HG02571 (cell line): ENCODE results near the gene PEX16.

Experiments used
- ATAC-seq: cut with Tn5 transposase; IDR thresholded peaks from one replicate; pipeline ENCODE4 v1.9.1; 2021; ENCODE audit warnings: mild to moderate bottlenecking, moderate library complexity; ENCODE audit not compliant: unreplicated experiment

PEX16 gene

DNA sequence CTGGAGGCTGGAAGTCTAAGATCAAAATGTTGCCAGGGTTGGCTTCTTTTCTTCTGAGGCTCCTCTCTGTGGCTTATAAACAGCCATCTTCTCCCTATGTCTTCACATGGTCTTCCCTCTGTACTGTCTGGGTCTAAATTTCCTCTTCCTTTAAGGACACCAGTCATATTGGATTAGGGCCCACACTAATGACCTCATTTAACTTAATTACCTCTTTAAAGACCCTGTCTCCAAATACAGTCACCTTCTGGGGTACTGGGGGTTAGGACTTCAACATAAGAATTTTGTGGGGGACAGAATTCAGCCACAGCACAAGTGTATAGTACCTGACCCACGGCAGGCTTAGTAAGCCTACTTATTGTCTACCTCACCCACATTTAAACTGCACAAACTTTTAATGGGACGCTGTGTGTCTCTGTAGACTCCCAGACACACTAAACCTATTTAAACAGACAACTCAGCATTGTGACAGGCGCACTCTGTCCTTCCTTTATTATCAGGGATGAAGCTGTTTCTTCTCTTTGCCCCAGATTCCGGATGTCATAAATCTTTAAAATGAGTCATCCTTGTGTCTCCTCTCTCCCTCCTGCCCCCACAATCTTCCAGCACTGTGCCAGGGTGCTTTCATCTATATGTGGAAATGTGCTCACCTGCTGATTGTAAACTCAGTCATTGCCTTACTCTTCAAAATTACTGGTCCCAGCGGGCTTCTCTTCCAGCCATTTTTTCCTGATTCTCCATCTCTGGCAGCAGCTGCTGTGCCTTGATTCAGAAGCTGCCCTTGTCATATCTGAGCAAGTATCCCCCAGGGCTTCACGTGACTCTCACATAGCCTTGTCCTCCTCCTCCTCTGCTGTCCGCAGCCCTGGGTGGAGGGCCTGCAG lies 37.6 kb downstream of the PEX16 start:
- ATAC-seq = no peak

DNA sequence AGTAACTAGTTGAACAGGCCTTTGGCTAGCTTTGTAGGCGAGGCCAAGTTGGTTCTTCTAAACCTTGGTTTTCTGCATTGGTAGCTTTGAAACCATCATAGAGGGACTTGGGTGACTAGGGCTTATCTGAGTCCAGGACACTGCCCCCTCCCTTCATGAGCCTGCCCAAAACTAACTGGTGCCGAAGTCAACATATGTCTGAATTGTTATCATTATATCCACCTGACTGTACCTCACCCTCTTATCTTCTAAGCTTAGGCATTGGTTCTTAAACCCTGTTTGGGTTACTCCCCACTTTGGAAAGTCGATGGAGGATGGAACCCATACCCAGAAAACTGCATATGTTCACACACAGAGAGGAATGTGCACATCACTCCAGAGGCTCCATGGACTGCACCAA lies 39.8 kb downstream of the PEX16 start:
- no peak for ATAC-seq

DNA sequence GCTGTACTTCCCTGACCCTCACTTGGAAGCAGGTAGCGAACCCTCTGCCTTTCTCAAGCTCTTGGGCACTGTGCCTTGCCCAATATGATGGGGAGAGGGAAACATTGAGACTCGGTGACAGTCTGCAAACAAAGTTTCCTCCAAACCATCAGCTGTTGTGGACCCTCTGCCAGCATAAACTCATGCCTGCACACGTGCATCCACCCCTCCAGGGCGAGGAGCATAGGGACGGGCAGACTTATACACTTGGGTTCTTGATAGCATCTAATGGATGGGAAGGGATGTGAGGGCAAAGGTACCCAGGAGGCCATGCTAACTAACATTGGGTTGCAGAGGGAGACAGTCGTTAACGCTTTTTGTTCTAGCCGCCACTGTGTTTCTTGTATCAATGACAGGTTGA lies 40.5 kb downstream of the PEX16 start:
- no peak for ATAC-seq

DNA sequence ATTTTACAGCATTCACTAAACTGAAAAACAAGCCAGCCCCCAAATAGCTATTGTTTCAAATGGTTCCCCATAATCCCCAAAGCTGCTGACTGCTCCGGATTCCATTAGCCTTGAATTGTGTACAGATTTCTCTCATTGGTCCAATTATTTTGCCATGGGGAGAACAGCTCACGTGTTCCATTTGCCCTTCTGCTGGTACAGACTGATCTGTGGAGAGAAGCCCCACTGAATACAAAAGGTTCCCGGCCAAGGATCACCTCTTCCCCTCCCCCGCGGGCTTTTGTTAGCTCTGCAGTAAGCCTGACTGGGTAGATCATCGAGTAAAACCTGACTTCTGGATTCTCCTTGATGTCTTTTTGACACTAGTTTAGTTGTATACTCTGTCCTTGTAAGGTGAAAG lies 41.3 kb downstream of the PEX16 start:
- no peak for ATAC-seq

DNA sequence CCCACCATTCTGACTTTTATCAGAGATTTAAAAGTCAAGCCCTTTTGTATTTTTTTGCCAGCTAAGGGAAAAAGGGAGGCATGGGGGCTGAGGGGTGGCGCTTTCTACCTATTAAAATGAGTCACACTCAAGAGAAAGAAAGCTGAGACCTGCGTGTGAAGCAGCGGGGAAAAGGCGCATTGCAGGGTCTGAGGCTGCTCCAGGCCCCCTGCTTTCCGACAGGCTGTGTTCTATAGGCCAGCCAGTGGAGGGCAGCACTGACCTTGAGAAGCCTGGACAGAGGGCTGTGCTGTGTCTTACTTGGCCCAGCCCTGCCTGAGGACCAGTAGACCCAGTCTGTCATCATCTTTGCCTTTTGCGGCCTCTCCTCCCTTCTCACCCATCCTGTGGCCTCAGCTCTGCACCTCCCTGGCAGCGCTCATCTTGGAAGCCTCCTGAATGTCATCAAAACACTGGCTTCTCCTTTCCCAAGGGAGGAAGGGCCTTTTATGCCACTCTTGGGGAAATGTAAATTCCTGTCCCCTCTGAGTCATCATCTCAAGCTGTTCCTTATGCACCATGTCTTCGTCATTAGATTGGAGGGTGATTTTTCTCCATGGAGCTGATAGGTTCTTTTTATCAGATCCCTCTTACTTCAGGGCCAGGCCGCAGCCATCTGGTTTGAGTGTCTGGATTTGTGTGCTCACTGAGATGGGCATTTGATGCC lies 44.9 kb downstream of the PEX16 start:
- no peak for ATAC-seq

DNA sequence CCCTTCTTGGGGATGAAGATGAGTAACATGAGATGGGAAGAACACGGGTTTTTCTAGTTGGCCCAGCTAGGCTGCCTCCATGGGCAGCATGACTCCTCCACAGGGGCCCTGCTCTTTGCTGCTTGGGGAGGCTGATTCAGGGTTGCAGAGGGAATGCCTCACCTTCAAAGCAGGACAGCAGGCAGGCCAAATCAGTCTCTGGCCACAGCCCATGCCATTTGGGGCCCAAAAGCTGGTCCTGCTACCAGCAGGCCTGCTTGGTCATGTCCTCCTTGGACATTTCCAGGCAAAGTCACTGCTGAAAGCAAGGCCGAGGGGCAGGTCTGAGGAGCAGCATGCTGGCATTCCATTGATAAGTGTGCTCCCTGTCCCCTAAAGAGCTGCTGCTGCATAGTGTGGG lies 46.0 kb downstream of the PEX16 start:
- no peak for ATAC-seq

DNA sequence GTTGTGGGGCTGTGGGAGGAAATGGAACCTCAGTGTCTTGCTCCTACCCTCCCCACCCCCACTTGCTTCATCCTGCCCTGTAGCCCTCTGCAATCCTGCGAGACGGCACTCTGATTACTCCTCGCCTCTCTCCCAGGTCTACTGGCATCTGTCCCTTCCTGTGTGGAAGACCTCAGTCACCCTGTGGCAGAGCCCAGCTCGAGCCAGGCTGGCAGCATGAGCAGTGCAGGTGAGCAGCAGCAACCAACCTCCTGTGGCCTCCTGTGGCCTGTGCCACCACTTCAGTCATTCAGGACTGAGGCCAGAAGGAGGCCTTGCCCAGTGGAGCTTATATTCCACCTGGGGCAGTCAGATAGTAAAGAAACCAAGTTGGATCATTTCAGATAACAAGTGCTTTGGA lies 47.0 kb downstream of the PEX16 start:
- ATAC-seq = no peak

DNA sequence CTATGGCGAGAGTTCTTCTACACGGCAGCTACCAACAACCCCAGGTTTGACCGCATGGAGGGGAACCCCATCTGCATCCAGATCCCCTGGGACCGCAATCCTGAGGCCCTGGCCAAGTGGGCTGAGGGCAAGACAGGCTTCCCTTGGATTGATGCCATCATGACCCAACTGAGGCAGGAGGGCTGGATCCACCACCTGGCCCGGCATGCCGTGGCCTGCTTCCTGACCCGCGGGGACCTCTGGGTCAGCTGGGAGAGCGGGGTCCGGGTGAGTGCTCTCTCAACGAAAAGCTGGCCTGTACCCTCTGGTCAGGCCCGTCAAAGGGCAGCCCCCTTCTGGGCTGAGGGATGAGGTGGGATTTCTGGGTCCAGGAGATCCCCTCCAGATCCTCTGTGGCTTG lies 48.1 kb downstream of the PEX16 start:
- ATAC-seq = no peak

DNA sequence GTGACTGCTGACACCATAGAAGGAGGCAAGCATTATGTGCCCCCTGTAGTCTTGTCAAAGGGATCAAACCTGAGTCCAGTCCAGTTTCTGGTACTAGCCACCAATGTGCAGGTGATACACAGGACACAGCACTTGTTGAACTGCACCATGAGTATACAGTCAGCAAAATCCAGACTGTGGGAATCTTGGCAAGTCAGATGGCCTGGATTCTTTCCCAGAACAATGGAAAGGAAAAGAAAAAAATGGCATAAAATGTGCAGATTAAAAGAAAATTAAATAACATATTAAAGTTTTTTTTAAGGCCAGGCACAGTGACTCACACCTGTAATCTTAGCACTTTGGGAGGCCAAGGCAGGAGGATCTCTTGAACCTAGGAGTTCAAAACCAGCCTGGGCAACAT lies 53.6 kb downstream of the PEX16 start:
- ATAC-seq = no peak

DNA sequence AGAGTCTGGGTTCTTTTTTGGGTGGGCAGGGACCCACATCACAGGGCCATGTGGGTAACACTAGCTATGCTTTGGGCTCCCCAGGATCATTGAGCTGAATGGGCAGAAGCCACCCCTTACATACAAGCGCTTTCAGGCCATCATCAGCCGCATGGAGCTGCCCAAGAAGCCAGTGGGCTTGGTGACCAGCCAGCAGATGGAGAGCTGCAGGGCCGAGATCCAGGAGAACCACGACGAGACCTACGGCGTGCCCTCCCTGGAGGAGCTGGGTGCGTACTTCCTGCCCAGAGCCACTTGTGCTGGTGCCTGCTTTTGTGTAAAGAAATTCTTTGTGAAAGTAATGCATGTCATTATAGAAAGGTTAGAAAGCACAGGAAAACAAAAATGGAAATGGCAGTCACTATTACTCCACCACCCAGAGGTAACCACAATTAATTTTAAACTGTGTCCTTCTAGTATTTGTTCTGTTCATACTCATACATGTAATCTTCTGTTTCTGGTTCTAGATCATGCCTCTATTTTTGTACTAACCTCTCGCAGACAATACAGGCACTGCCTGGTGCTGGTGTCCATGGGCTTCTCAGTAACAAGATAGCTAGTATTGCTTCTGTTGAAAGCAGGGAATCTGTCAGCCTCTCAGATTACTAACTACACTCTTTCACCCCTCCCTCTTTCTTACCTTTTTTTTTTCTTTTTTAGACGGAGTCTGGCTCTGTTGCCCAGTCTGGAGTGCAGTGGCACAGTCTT lies 56.7 kb downstream of the PEX16 start:
- no peak for ATAC-seq

DNA sequence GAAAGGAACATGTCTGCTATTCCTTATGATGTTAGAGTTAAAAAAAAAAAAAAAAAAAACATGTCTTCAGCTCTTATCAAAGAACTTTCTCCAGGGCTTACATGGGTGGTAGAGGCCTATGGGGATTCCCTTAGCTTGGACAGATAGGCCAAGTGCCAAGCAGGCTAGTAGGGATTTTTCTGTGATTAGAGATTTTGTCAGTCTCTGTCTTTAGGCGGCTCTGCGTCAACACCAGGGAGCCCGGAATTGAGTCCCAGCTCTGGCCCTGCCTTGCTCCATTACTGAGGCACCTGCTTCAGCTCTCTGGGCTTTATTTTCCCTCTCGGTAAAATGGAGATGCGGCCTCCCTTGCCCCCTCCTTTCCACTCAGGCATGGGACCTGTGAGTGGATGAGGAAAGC lies 57.3 kb downstream of the PEX16 start:
- no peak for ATAC-seq
